ENCODE results near the gene NEDD4L. TPM values are rescaled to one million over a fixed set of nuclear protein-coding genes. Genes with fewer than 3 reads are reported as not detected.

Gene NEDD4L
- total RNA-seq, 2 donors from 2014 or later = 5.0 to 7.3 TPM

GRCh38 chr18:58065956-58066355 lies 21.9 kb downstream of the NEDD4L start:
- H3K4me1 Mint-ChIP-seq (ENCODE audit: low read depth) = no peaks in the 10 kb centered on the region
- H3K4me3 Mint-ChIP-seq = no peak overlapping the region
- H3K36me3 Mint-ChIP-seq (ENCODE audit: insufficient read depth in 2 of 2) = no peaks in the 10 kb centered on the region
- DNase-seq (no peak), ATAC-seq (replicated peaks in 1 of 2) (no peak)
- peaks cover 16% of the 10 kb centered on the region for H3K27me3 Mint-ChIP-seq (ENCODE audit: low read depth)
- H3K9me3 Mint-ChIP-seq = no peaks in the 10 kb centered on the region
- no peak overlapping the region for H3K27ac Mint-ChIP-seq

GRCh38 chr18:58067601-58068000 lies 23.6 kb downstream of the NEDD4L start:
- Mint-ChIP-seq H3K27ac (no peak overlapping the region), H3K9me3 (no peaks in the 10 kb centered on the region), H3K4me1 (ENCODE audit: low read depth) (no peaks in the 10 kb centered on the region), H3K4me3 (no peak overlapping the region), H3K36me3 (ENCODE audit: insufficient read depth in 2 of 2) (no peaks in the 10 kb centered on the region), H3K27me3 (ENCODE audit: low read depth) (peaks cover 16% of the 10 kb centered on the region)
- ATAC-seq (replicated peaks in 1 of 2) = no peak
- DNase-seq = no peak

GRCh38 chr18:58069099-58069498 lies 25.1 kb downstream of the NEDD4L start:
- Mint-ChIP-seq H3K27me3 (ENCODE audit: low read depth) (peaks cover 23% of the 10 kb centered on the region), H3K27ac (no peak overlapping the region), H3K36me3 (ENCODE audit: insufficient read depth in 2 of 2) (no peaks in the 10 kb centered on the region), H3K9me3 (no peaks in the 10 kb centered on the region), H3K4me3 (no peak overlapping the region), H3K4me1 (ENCODE audit: low read depth) (no peaks in the 10 kb centered on the region)
- DNase-seq (no peak), ATAC-seq (replicated peaks in 1 of 2) (no peak)

GRCh38 chr18:58069721-58070292 lies 25.8 kb downstream of the NEDD4L start:
- ATAC-seq (replicated peaks in 1 of 2) (no peak), DNase-seq (no peak)
- H3K27ac Mint-ChIP-seq = no peak overlapping the region
- no peaks in the 10 kb centered on the region for H3K9me3 Mint-ChIP-seq
- no peaks in the 10 kb centered on the region for H3K4me1 Mint-ChIP-seq (ENCODE audit: low read depth)
- no peak overlapping the region for H3K4me3 Mint-ChIP-seq
- H3K27me3 Mint-ChIP-seq (ENCODE audit: low read depth) = peaks cover 23% of the 10 kb centered on the region
- no peaks in the 10 kb centered on the region for H3K36me3 Mint-ChIP-seq (ENCODE audit: insufficient read depth in 2 of 2)

GRCh38 chr18:58076052-58076451 lies 32.0 kb downstream of the NEDD4L start:
- DNase-seq = no peak
- Mint-ChIP-seq H3K4me3 (no peak overlapping the region), H3K9me3 (no peaks in the 10 kb centered on the region), H3K27me3 (ENCODE audit: low read depth) (peaks cover 13% of the 10 kb centered on the region), H3K27ac (no peak overlapping the region), H3K4me1 (ENCODE audit: low read depth) (no peaks in the 10 kb centered on the region), H3K36me3 (ENCODE audit: insufficient read depth in 2 of 2) (no peaks in the 10 kb centered on the region)
- ATAC-seq (replicated peaks in 1 of 2) = no peak

GRCh38 chr18:58077329-58077728 lies 33.3 kb downstream of the NEDD4L start:
- Mint-ChIP-seq H3K27ac (no peak overlapping the region), H3K27me3 (ENCODE audit: low read depth) (peaks cover 13% of the 10 kb centered on the region), H3K4me3 (no peak overlapping the region), H3K36me3 (ENCODE audit: insufficient read depth in 2 of 2) (no peaks in the 10 kb centered on the region), H3K9me3 (no peaks in the 10 kb centered on the region), H3K4me1 (ENCODE audit: low read depth) (no peaks in the 10 kb centered on the region)
- DNase-seq (no peak), ATAC-seq (replicated peaks in 1 of 2) (no peak)

GRCh38 chr18:58078889-58079573 lies 35.0 kb downstream of the NEDD4L start:
- ATAC-seq (replicated peaks in 1 of 2) = no peak
- H3K27me3 Mint-ChIP-seq (ENCODE audit: low read depth) = peaks cover 6% of the 10 kb centered on the region
- no peak overlapping the region for H3K27ac Mint-ChIP-seq
- no peak for DNase-seq
- no peaks in the 10 kb centered on the region for H3K36me3 Mint-ChIP-seq (ENCODE audit: insufficient read depth in 2 of 2)
- H3K4me3 Mint-ChIP-seq = no peak overlapping the region
- H3K4me1 Mint-ChIP-seq (ENCODE audit: low read depth) = no peaks in the 10 kb centered on the region
- no peaks in the 10 kb centered on the region for H3K9me3 Mint-ChIP-seq

GRCh38 chr18:58080451-58080850 lies 36.4 kb downstream of the NEDD4L start:
- Mint-ChIP-seq H3K36me3 (ENCODE audit: insufficient read depth in 2 of 2) (no peaks in the 10 kb centered on the region), H3K4me3 (no peak overlapping the region), H3K4me1 (ENCODE audit: low read depth) (no peaks in the 10 kb centered on the region), H3K27ac (no peak overlapping the region), H3K9me3 (no peaks in the 10 kb centered on the region), H3K27me3 (ENCODE audit: low read depth) (peaks cover 13% of the 10 kb centered on the region)
- no peak for DNase-seq
- ATAC-seq (replicated peaks in 1 of 2) = no peak

- peaks cover 23% of the 10 kb centered on the region for H3K27me3 Mint-ChIP-seq (ENCODE audit: low read depth)
- DNase-seq (peak in 1 of 2 donors; percentile 2), ATAC-seq (replicated peaks in 1 of 2) (peak; percentile 69 to 85)
- H3K4me3 Mint-ChIP-seq = no peak overlapping the region
- H3K36me3 Mint-ChIP-seq (ENCODE audit: insufficient read depth in 2 of 2) = no peaks in the 10 kb centered on the region
- H3K27ac Mint-ChIP-seq = no peak overlapping the region
- no peaks in the 10 kb centered on the region for H3K9me3 Mint-ChIP-seq
- peaks cover 6% of the 10 kb centered on the region for H3K4me1 Mint-ChIP-seq (ENCODE audit: low read depth)
Observed at GRCh38 chr18:58087928-58088690, 44.1 kb downstream of the NEDD4L start.

- Mint-ChIP-seq H3K27me3 (ENCODE audit: low read depth) (peaks cover 23% of the 10 kb centered on the region), H3K4me1 (ENCODE audit: low read depth) (peaks cover 6% of the 10 kb centered on the region), H3K4me3 (no peak overlapping the region), H3K36me3 (ENCODE audit: insufficient read depth in 2 of 2) (no peaks in the 10 kb centered on the region), H3K9me3 (no peaks in the 10 kb centered on the region), H3K27ac (no peak overlapping the region)
- no peak for ATAC-seq (replicated peaks in 1 of 2)
- no peak for DNase-seq
Observed at GRCh38 chr18:58088691-58089065, 44.7 kb downstream of the NEDD4L start.

GRCh38 chr18:58091099-58091611 lies 47.1 kb downstream of the NEDD4L start:
- Mint-ChIP-seq H3K27ac (no peak overlapping the region), H3K9me3 (no peaks in the 10 kb centered on the region), H3K36me3 (ENCODE audit: insufficient read depth in 2 of 2) (no peaks in the 10 kb centered on the region), H3K4me1 (ENCODE audit: low read depth) (peaks cover 6% of the 10 kb centered on the region), H3K4me3 (no peak overlapping the region), H3K27me3 (ENCODE audit: low read depth) (peaks cover 9% of the 10 kb centered on the region)
- ATAC-seq (replicated peaks in 1 of 2) = peak; percentile 34 to 63
- peak in 1 of 2 donors; percentile 2 for DNase-seq

- Mint-ChIP-seq H3K9me3 (no peaks in the 10 kb centered on the region), H3K4me1 (ENCODE audit: low read depth) (no peaks in the 10 kb centered on the region), H3K27ac (no peak overlapping the region), H3K36me3 (ENCODE audit: insufficient read depth in 2 of 2) (no peaks in the 10 kb centered on the region), H3K4me3 (no peak overlapping the region), H3K27me3 (ENCODE audit: low read depth) (no peaks in the 10 kb centered on the region)
- ATAC-seq (replicated peaks in 1 of 2) (no peak), DNase-seq (no peak)
Observed at GRCh38 chr18:58093311-58093803, 49.3 kb downstream of the NEDD4L start.

- Mint-ChIP-seq H3K27ac (no peak overlapping the region), H3K36me3 (ENCODE audit: insufficient read depth in 2 of 2) (no peaks in the 10 kb centered on the region), H3K27me3 (ENCODE audit: low read depth) (no peaks in the 10 kb centered on the region), H3K4me1 (ENCODE audit: low read depth) (no peaks in the 10 kb centered on the region), H3K9me3 (no peaks in the 10 kb centered on the region), H3K4me3 (no peak overlapping the region)
- DNase-seq (no peak), ATAC-seq (replicated peaks in 1 of 2) (no peak)
Observed at GRCh38 chr18:58095222-58095621, 51.2 kb downstream of the NEDD4L start.

All from activated T-cell treated with anti-CD3 and anti-CD28 coated beads, Interleukin-2, amount 50 U/mL, for 72 hours (primary cell).